ENCODE measurements around the gene CORO7.

DNA sequence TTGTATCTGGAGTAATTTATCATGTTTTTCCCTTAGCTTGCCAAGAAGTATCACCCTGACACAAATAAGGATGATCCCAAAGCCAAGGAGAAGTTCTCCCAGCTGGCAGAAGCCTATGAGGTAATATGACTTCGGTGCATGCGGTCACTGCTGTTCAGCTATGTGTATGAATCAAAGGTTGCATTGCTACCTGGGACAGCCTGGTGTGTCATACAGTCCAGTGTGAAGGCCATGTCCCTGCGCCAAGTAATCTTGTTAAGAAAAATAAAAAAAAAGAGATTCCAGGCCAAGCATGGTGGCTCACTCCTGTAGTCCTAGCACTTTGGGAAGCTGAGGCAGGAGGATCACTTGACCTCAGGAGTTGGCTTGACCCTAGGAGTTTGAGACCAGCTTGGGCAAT is 21.0 kb upstream of the CORO7 start:
- TF ChIP-seq, protein P1, sequence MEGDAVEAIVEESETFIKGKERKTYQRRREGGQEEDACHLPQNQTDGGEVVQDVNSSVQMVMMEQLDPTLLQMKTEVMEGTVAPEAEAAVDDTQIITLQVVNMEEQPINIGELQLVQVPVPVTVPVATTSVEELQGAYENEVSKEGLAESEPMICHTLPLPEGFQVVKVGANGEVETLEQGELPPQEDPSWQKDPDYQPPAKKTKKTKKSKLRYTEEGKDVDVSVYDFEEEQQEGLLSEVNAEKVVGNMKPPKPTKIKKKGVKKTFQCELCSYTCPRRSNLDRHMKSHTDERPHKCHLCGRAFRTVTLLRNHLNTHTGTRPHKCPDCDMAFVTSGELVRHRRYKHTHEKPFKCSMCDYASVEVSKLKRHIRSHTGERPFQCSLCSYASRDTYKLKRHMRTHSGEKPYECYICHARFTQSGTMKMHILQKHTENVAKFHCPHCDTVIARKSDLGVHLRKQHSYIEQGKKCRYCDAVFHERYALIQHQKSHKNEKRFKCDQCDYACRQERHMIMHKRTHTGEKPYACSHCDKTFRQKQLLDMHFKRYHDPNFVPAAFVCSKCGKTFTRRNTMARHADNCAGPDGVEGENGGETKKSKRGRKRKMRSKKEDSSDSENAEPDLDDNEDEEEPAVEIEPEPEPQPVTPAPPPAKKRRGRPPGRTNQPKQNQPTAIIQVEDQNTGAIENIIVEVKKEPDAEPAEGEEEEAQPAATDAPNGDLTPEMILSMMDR (IDR thresholded peaks at IDR 0.05): no peak
- TF ChIP-seq POLR2AphosphoS5 (IDR thresholded peaks at IDR 0.05) (no peak), POLR2A (IDR thresholded peaks at IDR 0.05) (no peak), EP300 (IDR thresholded peaks at IDR 0.05) (no peak)

All from gastroesophageal sphincter (tissue), 3 donors.